UCSD-AML1 (cell line): Measurements from ENCODE around the gene BTG2.

Experiments used
- DNase-seq: peaks from one replicate; lab custom pipeline; 2025; ENCODE audit not compliant: unreplicated experiment; lab: John Stamatoyannopoulos, UW

BTG2 gene

GRCh38 chr1:203276408-203276807 is 28.9 kb upstream of the BTG2 start:
- DNase-seq = no peak

- DNase-seq = no peak
These were observed 28.3 kb upstream of the BTG2 start for GRCh38 chr1:203276916-203277545.

DNA sequence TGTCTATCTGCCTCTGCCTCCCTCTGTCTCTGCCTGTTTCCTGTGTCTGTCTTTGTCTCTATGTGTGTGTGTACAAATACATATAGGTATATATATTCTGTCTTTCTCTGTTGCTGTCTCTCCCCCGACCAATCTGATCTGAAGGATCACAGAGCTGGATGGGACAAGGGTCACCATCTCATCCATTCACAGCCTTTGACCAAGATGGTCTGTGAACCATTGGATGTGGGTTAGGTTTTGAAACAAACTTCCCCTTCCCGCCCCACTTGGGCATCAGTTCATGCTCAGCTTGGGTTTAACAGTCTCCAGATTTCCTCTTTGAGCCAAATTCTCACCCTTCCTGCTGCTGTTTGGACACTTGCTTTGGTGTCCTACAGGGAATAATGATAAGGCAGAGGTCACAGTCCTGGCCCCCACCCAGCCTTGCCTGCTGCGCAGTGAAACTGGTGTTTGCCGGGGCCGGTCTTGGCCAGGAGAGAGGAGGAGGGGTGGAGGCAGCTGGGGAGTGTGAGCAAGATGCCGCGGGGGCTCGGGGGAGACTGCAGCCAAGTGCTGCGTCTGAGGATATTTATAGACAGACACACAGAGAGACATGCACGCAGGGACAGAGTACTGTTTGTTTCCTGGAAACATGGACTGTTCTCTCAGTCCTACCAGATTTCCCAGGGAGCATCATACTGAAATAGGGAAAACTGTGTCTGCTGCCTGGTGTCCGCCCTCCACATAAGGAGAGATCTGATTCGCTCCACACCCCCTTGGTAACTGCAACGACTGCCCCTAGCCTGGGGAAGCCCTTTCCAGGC is 27.0 kb upstream of the BTG2 start:
- DNase-seq = no peak

DNA sequence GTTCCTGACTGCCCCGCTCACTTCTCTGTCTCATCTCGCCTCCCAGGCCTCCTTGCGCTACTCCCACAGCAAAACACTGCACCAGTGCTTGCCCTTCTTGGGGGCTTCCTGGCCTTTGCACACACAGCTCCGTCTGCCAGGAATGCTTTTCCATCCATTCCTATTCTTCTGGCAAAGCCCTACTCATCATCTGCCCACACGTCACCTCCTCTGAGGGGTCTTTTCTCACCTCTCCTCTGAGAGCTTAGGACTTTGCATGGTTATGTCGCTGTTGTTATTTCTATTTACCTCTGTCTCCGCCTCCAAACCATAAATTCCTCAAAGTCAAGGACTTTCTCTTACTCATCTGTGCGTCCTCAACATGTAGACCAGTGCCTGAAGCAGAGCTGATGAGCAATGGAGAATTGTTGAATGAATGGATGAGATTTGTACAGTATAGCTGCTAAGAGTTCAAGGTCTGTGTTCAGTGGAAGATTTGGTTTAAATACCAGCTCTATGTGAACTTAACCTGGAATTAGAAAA is 26.4 kb upstream of the BTG2 start:
- no peak for DNase-seq

DNA sequence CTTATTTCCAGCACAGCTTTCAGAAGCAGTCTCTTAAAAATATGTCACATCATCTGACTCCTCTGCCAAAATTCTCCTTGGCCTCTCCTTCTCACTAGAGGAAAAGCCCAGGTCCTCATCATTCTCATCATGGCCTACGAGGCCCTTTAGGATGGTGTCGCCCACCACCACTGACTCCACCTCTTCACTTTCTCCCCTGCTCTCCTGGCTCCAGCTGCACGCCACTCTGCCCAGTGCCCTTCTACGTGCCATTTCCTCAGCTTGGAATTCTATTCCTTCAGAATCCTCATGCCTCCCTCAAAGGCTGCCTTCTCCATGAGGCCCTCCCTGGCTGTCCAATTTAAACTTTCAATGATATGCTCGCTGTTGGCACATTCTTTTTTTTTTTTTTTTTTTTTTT is 25.3 kb upstream of the BTG2 start:
- DNase-seq = no peak

DNA sequence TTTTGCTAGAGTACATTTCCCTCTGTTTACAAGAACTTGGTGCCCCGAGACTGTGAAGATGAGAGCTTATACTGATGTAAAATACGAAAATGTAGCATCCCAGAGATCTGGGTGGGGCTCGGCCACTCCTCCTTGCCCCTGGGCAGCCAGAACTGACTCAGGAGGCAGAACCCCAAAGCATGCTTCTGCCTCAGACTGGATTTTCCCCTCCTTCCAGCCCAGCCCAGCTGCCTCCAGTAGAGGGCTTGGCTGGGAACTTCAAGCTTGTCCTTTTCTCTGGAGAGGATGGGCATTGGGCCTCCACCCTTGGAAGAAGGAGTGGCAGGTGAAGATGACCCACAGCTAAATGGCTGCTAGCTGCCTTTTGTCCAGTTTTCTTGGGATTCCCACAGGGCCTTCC is 24.3 kb upstream of the BTG2 start:
- no peak for DNase-seq

DNA sequence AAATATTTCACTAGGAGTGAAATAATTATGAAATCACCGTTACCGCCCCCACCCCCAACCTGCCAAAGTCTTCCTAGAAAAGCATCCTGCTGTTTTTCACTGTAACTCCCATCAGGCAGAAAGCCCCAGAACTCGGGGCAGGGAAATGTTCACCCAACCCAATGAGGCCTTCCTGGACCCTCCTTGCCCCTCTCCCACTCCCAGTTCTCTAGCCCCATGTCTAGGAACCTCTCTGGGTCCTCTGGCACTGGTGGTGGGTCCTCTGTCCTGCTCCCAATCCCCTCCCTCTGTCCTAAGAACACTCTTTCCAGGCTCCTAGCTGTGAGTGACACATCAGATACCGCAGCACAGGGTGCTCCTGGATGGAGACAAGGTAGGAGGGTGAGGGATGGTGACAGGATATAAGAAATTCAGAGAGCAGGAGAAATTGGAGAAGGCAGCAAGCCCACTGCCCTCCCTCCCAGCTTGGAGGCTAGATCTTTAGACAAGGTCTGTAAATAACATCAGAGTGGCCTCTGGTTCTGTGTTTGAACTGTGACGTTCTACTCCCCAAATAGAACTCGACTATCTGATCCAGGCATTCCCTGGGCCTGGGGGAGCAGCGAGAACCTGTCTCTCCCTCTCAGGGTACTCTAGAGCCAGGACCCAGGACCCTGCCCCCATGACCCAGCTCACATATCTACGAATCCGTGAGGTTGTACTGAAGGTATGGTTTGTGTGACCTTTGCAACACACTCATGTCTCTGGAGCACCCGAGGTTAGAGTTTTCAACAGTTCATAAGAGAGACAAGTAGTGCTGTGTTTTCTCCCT is 23.3 kb upstream of the BTG2 start:
- DNase-seq = no peak

- DNase-seq = no peak
These were observed 22.4 kb upstream of the BTG2 start for GRCh38 chr1:203282720-203283542.

- DNase-seq = no peak
These were observed 21.7 kb upstream of the BTG2 start for GRCh38 chr1:203283597-203283996.

DNA sequence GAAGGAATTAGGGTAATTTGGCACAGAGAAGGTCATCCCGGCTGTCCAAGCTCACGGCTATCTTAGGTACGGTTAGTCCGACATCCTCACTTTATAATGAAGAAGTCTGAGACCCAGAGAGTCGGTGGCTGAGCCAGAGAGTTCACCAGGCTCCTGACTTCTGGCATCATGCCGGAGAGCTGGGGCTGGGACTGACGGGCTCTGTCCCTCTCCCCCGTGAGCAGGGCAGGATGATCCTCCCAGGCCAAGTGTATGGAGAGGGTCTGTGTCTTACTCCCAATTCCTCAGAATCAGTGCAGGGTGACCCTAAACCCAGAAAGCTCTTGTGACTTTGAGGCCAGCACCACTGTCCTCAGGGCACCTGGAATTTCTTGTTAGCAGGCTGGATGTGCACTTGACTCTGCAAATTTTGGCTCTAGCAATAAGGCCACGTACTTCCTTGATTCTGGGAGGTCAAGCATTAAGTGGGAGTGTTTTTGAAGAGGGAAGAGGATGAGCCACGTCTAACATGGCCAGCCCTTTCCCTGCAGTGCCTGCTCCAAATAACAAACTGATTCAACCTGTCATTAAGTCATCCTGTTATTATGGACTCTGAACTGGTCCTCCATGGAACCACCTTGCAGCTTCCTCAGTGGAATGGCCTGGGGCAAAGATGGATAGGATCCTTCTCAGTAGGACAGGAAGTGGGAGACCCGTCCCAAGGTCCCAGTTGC is 20.8 kb upstream of the BTG2 start:
- DNase-seq = no peak

GRCh38 chr1:203286161-203286984 is 18.9 kb upstream of the BTG2 start:
- no peak for DNase-seq

- DNase-seq = peak; percentile 83
These were observed 18.0 kb upstream of the BTG2 start for GRCh38 chr1:203287109-203287893.

DNA sequence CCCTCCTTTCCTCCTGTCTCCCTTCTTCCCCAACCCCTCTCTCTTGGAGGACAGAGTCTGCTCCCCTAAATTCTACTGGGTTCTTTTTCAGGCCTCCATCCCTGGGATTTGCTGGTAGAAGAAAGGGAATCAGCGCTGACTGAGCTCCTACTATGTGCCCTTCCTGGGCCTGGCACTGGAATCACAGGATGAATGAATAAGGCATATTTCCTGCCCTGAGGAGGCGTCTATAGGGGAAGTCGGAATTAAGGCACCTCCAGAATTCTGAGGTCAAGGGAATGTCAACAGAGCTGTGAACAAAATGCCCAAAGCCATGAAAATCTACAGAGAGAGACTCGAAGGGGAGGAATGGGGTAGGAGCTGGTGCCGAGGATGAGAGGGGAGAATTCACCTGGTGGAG is 17.4 kb upstream of the BTG2 start:
- no peak for DNase-seq

- DNase-seq = no peak
These were observed 16.9 kb upstream of the BTG2 start for GRCh38 chr1:203288400-203288799.

DNA sequence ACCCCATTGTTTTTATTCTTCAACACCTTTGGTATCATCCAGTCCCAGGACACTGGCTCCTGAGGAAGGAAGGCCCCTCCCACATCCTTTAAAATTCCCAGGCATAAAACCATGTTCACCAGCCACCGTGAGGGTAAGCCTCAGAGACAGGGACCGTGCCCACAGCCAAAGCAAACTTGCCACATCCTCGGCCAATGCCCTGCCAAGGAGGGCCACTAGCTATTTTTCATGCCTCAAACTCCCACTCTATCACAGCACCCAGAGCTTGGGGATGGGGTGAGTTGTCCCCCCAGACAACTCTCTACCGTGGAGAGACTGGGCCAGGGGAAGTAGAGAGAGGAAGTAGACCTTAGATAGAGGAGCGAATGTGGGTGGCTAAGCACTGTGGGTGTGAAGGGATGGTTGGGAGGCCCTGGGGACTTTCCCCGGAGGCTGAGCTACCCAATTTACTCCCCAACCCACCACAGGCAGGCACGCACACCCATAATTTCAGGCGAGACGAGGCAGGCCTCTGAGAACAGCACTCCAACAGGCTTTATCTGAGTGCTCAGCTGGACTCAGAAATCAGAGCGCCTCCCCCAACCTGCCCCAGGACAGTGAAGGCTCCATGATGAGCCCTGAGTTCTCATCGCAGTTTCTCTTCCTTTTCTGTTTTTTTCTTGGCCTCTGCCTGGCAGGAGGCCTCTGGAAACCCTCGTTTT is 15.9 kb upstream of the BTG2 start:
- peak; percentile 71 for DNase-seq

- no peak for DNase-seq
These were observed 15.4 kb upstream of the BTG2 start for GRCh38 chr1:203289982-203290260.

DNA sequence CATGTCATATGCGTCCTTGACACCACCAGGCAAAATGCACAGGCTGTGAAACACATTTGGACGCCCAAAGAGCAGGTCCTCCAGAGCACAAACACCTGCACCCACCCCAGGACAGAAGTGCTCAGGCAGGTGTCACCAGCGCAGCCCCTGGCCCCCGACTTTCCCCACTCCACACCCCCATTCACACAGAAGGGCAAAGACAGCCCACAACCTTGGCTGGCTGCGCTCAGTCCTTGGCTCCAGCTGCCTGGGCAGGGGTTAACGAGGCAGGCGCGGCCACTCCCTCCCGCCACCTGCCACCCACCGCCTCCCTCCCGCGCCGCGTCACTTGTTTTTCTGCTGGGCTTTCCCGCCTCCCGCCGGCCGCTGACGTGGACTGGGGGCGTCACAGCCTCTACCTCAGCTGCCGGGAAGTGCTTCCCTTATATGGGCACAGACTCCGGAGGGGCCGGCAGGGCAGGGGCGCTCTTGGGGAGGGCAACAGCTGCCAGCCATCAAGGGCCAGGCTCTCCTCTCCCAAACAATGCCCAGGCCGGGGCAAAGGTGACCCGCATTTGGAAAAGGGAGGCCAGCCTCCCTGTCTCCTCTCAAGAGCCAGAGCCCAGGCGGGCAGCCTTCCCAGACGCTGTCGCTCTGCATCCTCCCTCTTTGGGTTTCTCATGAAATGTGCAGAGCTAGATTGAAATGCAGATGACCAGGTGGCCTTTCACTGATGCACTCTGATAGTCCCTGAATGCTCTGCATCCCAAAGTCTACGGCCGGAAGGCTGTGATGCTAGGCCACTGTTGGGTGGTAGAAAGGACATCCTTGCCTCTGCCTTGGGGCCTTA is 14.8 kb upstream of the BTG2 start:
- DNase-seq = no peak
